ENCODE results near the gene DHRSX. TPM values are rescaled to one million over a fixed set of nuclear protein-coding genes. Genes with fewer than 3 reads are reported as not detected.
"Not testable (repeated sequence)": the region's sequence is repeated elsewhere in the genome, so short reads cannot be mapped to it uniquely, and the experiment has no call there.

DHRSX gene
- total RNA-seq, 2 experiments from 2014 or later, result 13.8 to 17.7 TPM

- Mint-ChIP-seq H3K27ac (no peak overlapping the region), H3K9me3 (ENCODE audit: low read depth) (peaks cover 12% of the 10 kb centered on the region), H3K4me1 (peaks cover 2% of the 10 kb centered on the region), H3K27me3 (no peaks in the 10 kb centered on the region), H3K36me3 (ENCODE audit: low read depth) (peaks cover 26% of the 10 kb centered on the region), H3K4me3 (no peak overlapping the region)
- DNase-seq (no peak), ATAC-seq (no peak)
- CTCF ChIA-PET, result no interaction called here
- intact Hi-C loops (cut with DNase I, micrococcal nuclease), result no loop called here
- POLR2A ChIA-PET, result no interaction called here
Observed at GRCh38 chrX:2478546-2479419, 22.0 kb downstream of the DHRSX start.

- H3K4me1 Mint-ChIP-seq; H3K27ac Mint-ChIP-seq; POLR2A ChIA-PET; intact Hi-C loops (cut with DNase I, micrococcal nuclease); CTCF ChIA-PET; ATAC-seq; H3K27me3 Mint-ChIP-seq; DNase-seq; H3K4me3 Mint-ChIP-seq: not testable (repeated sequence)
- Mint-ChIP-seq H3K9me3 (ENCODE audit: low read depth) (peaks cover 12% of the 10 kb centered on the region), H3K36me3 (ENCODE audit: low read depth) (peaks cover 26% of the 10 kb centered on the region)
Observed at GRCh38 chrX:2477313-2477712, 23.5 kb downstream of the DHRSX start.

GRCh38 chrX:2474963-2475726 lies 25.6 kb downstream of the DHRSX start:
- ChIA-PET CTCF (no interaction called here), POLR2A (no interaction called here)
- no peak overlapping the region for H3K27ac Mint-ChIP-seq
- H3K4me1 Mint-ChIP-seq, result peaks cover 2% of the 10 kb centered on the region
- peaks cover 28% of the 10 kb centered on the region for H3K36me3 Mint-ChIP-seq (ENCODE audit: low read depth)
- H3K27me3 Mint-ChIP-seq, result no peaks in the 10 kb centered on the region
- no peak overlapping the region for H3K4me3 Mint-ChIP-seq
- intact Hi-C loops (cut with DNase I, micrococcal nuclease), result no loop called here
- no peak for DNase-seq
- peaks cover 11% of the 10 kb centered on the region for H3K9me3 Mint-ChIP-seq (ENCODE audit: low read depth)
- no peak for ATAC-seq

- Mint-ChIP-seq H3K27me3 (no peaks in the 10 kb centered on the region), H3K27ac (no peak overlapping the region), H3K4me3 (no peak overlapping the region), H3K4me1 (peaks cover 2% of the 10 kb centered on the region), H3K9me3 (ENCODE audit: low read depth) (peaks cover 9% of the 10 kb centered on the region), H3K36me3 (ENCODE audit: low read depth) (peaks cover 28% of the 10 kb centered on the region)
- ATAC-seq (no peak), DNase-seq (no peak)
- ChIA-PET POLR2A (no interaction called here), CTCF (no interaction called here)
- intact Hi-C loops (cut with DNase I, micrococcal nuclease), result no loop called here
Observed at GRCh38 chrX:2474280-2474962, 26.4 kb downstream of the DHRSX start.

- intact Hi-C loops (cut with DNase I, micrococcal nuclease); H3K27me3 Mint-ChIP-seq; H3K4me3 Mint-ChIP-seq; DNase-seq; POLR2A ChIA-PET; H3K27ac Mint-ChIP-seq; H3K9me3 Mint-ChIP-seq (ENCODE audit: low read depth); ATAC-seq; CTCF ChIA-PET; H3K4me1 Mint-ChIP-seq: not testable (repeated sequence)
- H3K36me3 Mint-ChIP-seq (ENCODE audit: low read depth), result peaks cover 22% of the 10 kb centered on the region
Observed at GRCh38 chrX:2473064-2473463, 27.7 kb downstream of the DHRSX start.

GRCh38 chrX:2471641-2472040 lies 29.1 kb downstream of the DHRSX start:
- peaks cover 21% of the 10 kb centered on the region for H3K36me3 Mint-ChIP-seq (ENCODE audit: low read depth)
- H3K4me1 Mint-ChIP-seq, result no peaks in the 10 kb centered on the region
- H3K27ac Mint-ChIP-seq, result no peak overlapping the region
- H3K27me3 Mint-ChIP-seq, result no peaks in the 10 kb centered on the region
- no peak for DNase-seq
- H3K9me3 Mint-ChIP-seq (ENCODE audit: low read depth), result peaks cover 9% of the 10 kb centered on the region
- ATAC-seq, result no peak
- ChIA-PET CTCF (no interaction called here), POLR2A (no interaction called here)
- H3K4me3 Mint-ChIP-seq, result no peak overlapping the region
- intact Hi-C loops (cut with DNase I, micrococcal nuclease), result no loop called here

- POLR2A ChIA-PET; CTCF ChIA-PET; H3K27ac Mint-ChIP-seq; ATAC-seq; H3K9me3 Mint-ChIP-seq (ENCODE audit: low read depth); H3K4me3 Mint-ChIP-seq; H3K27me3 Mint-ChIP-seq; H3K4me1 Mint-ChIP-seq; intact Hi-C loops (cut with DNase I, micrococcal nuclease); DNase-seq: not testable (repeated sequence)
- H3K36me3 Mint-ChIP-seq (ENCODE audit: low read depth), result peaks cover 18% of the 10 kb centered on the region
Observed at GRCh38 chrX:2471126-2471525, 29.6 kb downstream of the DHRSX start.

GRCh38 chrX:2469852-2470251 lies 30.9 kb downstream of the DHRSX start:
- H3K27me3 Mint-ChIP-seq; CTCF ChIA-PET; POLR2A ChIA-PET; H3K4me3 Mint-ChIP-seq; H3K4me1 Mint-ChIP-seq; ATAC-seq; H3K9me3 Mint-ChIP-seq (ENCODE audit: low read depth); DNase-seq; H3K27ac Mint-ChIP-seq; intact Hi-C loops (cut with DNase I, micrococcal nuclease): not testable (repeated sequence)
- peaks cover 18% of the 10 kb centered on the region for H3K36me3 Mint-ChIP-seq (ENCODE audit: low read depth)

- no peak overlapping the region for H3K27ac Mint-ChIP-seq
- intact Hi-C loops (cut with DNase I, micrococcal nuclease), result no loop called here
Observed at GRCh38 chrX:2469196-2469685, 31.5 kb downstream of the DHRSX start.

GRCh38 chrX:2468261-2469195 lies 32.2 kb downstream of the DHRSX start:
- Mint-ChIP-seq H3K27ac (no peak overlapping the region), H3K4me3 (no peak overlapping the region), H3K27me3 (no peaks in the 10 kb centered on the region), H3K4me1 (no peaks in the 10 kb centered on the region), H3K9me3 (ENCODE audit: low read depth) (peaks cover 4% of the 10 kb centered on the region), H3K36me3 (ENCODE audit: low read depth) (peaks cover 18% of the 10 kb centered on the region)
- no peak for DNase-seq
- CTCF ChIA-PET, result no interaction called here
- intact Hi-C loops (cut with DNase I, micrococcal nuclease), result no loop called here
- POLR2A ChIA-PET, result no interaction called here
- ATAC-seq, result no peak

More at GRCh38 chrX:2469196-2469685, 31.5 kb downstream of the DHRSX start:
- Mint-ChIP-seq H3K4me3 (no peak overlapping the region), H3K4me1 (no peaks in the 10 kb centered on the region), H3K36me3 (ENCODE audit: low read depth) (peaks cover 18% of the 10 kb centered on the region), H3K27me3 (no peaks in the 10 kb centered on the region), H3K9me3 (ENCODE audit: low read depth) (peaks cover 4% of the 10 kb centered on the region)
- DNase-seq (no peak), ATAC-seq (no peak)
- POLR2A ChIA-PET, result no interaction called here
- CTCF ChIA-PET, result no interaction called here
